Measurements from ENCODE around the gene ALDH1B1. TPM values are rescaled to one million over a fixed set of nuclear protein-coding genes. Genes with fewer than 3 reads are reported as not detected.

ALDH1B1 gene
- total RNA-seq, 6 donors from 2014 or later: 2.1 to 18.0 (median 8.5) TPM

DNA sequence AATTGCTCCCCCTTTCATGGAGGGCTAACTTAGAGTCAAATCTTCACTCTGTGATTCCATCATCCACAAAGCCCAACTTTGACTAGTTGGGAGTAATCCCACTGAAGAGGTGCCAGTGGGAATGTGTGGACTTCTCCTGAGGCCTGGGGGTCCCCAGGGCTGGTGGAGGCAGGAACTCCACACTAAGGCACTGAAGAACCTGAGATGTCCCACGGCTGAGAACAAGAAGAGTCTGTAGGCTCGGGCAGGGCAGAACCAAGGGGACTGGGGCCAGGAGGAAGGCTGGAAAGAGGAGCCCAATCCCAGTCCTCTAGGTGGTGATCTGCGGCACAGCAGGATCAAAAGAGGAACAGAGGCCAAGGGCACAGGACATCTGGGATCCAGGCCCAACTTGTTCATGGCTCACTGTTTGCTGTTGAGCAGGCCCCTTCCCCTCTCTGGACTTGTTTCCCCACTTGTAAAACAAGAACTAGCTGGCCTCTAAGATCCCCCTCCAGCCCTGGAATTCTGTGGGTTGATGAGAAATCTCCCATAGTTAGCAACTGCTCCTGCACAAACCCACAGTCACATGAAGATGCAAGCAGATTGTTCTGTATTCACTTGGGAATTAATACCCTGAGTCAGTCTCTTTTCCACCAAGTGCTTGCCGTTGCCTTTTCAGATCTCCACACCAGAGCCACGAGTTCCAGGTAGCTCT lies 32.7 kb upstream of the ALDH1B1 start:
- WGBS, 2 donors: 69 to 71% methylated on average over 5 of the region's 5 CpGs
- Histone ChIP-seq H3K27me3 (no peaks in the 10 kb centered on the region), H3K27ac (no peak overlapping the region), H3K4me3 (no peak overlapping the region), H3K36me3 (no peaks in the 10 kb centered on the region), H3K4me1 (peaks cover 3 to 9% (median 4%) of the 10 kb centered on the region in 4 donors), H3K9me3 (no peaks in the 10 kb centered on the region)
- ATAC-seq (ENCODE audit: low FRiP score in 2 of 2) (no peak), DNase-seq (no peak)
- TF ChIP-seq POLR2A (IDR thresholded peaks at IDR 0.05) (no peak), EP300 (IDR thresholded peaks at IDR 0.05) (no peak), POLR2AphosphoS5 (IDR thresholded peaks at IDR 0.05) (no peak)
- TF ChIP-seq, protein P1, sequence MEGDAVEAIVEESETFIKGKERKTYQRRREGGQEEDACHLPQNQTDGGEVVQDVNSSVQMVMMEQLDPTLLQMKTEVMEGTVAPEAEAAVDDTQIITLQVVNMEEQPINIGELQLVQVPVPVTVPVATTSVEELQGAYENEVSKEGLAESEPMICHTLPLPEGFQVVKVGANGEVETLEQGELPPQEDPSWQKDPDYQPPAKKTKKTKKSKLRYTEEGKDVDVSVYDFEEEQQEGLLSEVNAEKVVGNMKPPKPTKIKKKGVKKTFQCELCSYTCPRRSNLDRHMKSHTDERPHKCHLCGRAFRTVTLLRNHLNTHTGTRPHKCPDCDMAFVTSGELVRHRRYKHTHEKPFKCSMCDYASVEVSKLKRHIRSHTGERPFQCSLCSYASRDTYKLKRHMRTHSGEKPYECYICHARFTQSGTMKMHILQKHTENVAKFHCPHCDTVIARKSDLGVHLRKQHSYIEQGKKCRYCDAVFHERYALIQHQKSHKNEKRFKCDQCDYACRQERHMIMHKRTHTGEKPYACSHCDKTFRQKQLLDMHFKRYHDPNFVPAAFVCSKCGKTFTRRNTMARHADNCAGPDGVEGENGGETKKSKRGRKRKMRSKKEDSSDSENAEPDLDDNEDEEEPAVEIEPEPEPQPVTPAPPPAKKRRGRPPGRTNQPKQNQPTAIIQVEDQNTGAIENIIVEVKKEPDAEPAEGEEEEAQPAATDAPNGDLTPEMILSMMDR (IDR thresholded peaks at IDR 0.05): no peak

- DNase-seq (no peak), ATAC-seq (ENCODE audit: low FRiP score in 2 of 2) (no peak)
- WGBS, 2 donors: 71 to 81% methylated on average over 7 of the region's 7 CpGs
Measured at GRCh38 chr9:38360839-38361472, 31.5 kb upstream of the ALDH1B1 start.

GRCh38 chr9:38361473-38361850 lies 31.0 kb upstream of the ALDH1B1 start:
- Histone ChIP-seq H3K4me3 (no peak overlapping the region), H3K9me3 (no peaks in the 10 kb centered on the region), H3K4me1 (peaks cover 3 to 9% (median 4%) of the 10 kb centered on the region in 4 donors), H3K27ac (no peak overlapping the region), H3K27me3 (no peaks in the 10 kb centered on the region), H3K36me3 (no peaks in the 10 kb centered on the region)
- DNase-seq: no peak
- peak in 1 of 2 donors; percentile 27 for ATAC-seq (ENCODE audit: low FRiP score in 2 of 2)
- no peak for TF ChIP-seq POLR2AphosphoS5 (IDR thresholded peaks at IDR 0.05)
- TF ChIP-seq, protein P1 (IDR thresholded peaks at IDR 0.05): no peak
- no peak for TF ChIP-seq EP300 (IDR thresholded peaks at IDR 0.05)
- TF ChIP-seq POLR2A (IDR thresholded peaks at IDR 0.05): no peak
- 76 to 93% methylated on average over 5 to 6 of the region's 6 CpGs for WGBS, 2 donors

More at GRCh38 chr9:38360839-38361472, 31.5 kb upstream of the ALDH1B1 start:
- no peaks in the 10 kb centered on the region for H3K36me3 ChIP-seq
- H3K27ac ChIP-seq: no peak overlapping the region
- H3K27me3 ChIP-seq: no peaks in the 10 kb centered on the region
- H3K9me3 ChIP-seq: no peaks in the 10 kb centered on the region
- TF ChIP-seq, protein P1 (IDR thresholded peaks at IDR 0.05): no peak
- TF ChIP-seq EP300 (IDR thresholded peaks at IDR 0.05): no peak
- TF ChIP-seq POLR2AphosphoS5 (IDR thresholded peaks at IDR 0.05): no peak
- TF ChIP-seq POLR2A (IDR thresholded peaks at IDR 0.05): no peak
- H3K4me1 ChIP-seq: peaks cover 3 to 9% (median 4%) of the 10 kb centered on the region in 4 donors
- no peak overlapping the region for H3K4me3 ChIP-seq

DNA sequence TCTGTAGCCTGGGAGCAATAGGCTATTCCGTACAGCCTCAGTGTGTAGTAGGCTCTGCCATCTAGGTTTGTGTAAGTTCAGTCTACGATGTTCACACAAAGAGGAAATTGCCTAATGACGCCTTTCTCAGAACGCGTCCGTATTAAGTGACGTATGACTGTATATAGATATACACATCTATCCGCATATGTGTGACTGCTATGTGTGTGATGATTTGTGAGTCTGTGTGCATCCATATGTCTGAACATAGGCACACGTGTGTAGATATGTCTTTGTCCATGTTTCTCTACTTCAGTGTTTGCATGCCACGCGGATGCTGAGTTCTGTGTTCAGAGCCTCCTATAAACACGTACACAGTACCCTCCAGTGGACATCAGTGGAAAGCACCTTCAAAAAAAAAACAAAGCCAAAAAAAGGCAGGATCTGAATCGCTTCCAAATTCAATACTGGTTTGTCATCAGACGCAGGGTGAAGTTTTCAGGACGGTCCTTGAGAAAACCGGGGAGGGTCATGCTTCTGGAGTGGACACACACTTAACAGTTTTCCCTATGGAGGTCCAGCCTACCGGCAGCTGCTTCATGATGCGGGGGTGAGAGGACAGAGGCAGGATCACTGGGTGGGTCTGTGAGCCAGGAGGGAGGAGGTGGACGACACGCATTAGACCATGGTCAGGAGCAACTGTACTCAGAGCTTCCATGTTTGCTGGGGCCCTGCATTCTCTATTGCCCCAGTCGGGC lies 29.5 kb upstream of the ALDH1B1 start:
- Histone ChIP-seq H3K4me3 (peak overlapping the region in 1 of 4 donors; percentile 19), H3K4me1 (peaks cover 3 to 9% (median 4%) of the 10 kb centered on the region in 4 donors), H3K36me3 (no peaks in the 10 kb centered on the region), H3K9me3 (no peaks in the 10 kb centered on the region), H3K27me3 (no peaks in the 10 kb centered on the region), H3K27ac (no peak overlapping the region)
- DNase-seq (peak in 1 of 2 donors; percentile 45), ATAC-seq (ENCODE audit: low FRiP score in 2 of 2) (peak; percentile 86 to 87)
- WGBS, 2 donors: 26 to 30% methylated on average over 21 of the region's 21 CpGs
- no peak for TF ChIP-seq POLR2A (IDR thresholded peaks at IDR 0.05)
- TF ChIP-seq POLR2AphosphoS5 (IDR thresholded peaks at IDR 0.05): peak in 1 of 2 donors; percentile 25
- TF ChIP-seq, protein P1 (IDR thresholded peaks at IDR 0.05): peak; percentile 26 to 54 (median 36)

All from upper lobe of left lung (tissue), 6 donors.